GM19043 (cell line): Measurements from ENCODE around the gene FOXO3.
"Not testable (repeated sequence)": the region's sequence is repeated elsewhere in the genome, so short reads cannot be mapped to it uniquely, and the experiment has no call there.

ENCODE experiments used
- ATAC-seq: cut with Tn5 transposase; IDR thresholded peaks from one replicate; pipeline ENCODE4 v1.9.1; 2021; ENCODE audit warnings: low read depth; ENCODE audit not compliant: unreplicated experiment

FOXO3 gene

GRCh38 chr6:108555399-108556052, 5.2 kb upstream of the FOXO3 start:
- ATAC-seq = no peak

GRCh38 chr6:108556250-108556649, 4.5 kb upstream of the FOXO3 start:
- ATAC-seq = no peak

- ATAC-seq = no peak
These were observed 3.7 kb upstream of the FOXO3 start for GRCh38 chr6:108556866-108557493.

GRCh38 chr6:108557494-108558371, 3.0 kb upstream of the FOXO3 start:
- no peak for ATAC-seq

GRCh38 chr6:108558372-108559096, 2.2 kb upstream of the FOXO3 start:
- ATAC-seq = peak; percentile 54

- ATAC-seq = peak; percentile 31
These were observed 1.4 kb upstream of the FOXO3 start for GRCh38 chr6:108559097-108559883.

GRCh38 chr6:108559884-108560462, 744 bp upstream of the FOXO3 start:
- no peak for ATAC-seq

GRCh38 chr6:108561309-108561647, 561 bp downstream of the FOXO3 start:
- ATAC-seq = not testable (repeated sequence)

- no peak for ATAC-seq
These were observed 1.2 kb downstream of the FOXO3 start for GRCh38 chr6:108561742-108562502.

- ATAC-seq = no peak
These were observed 1.8 kb downstream of the FOXO3 start for GRCh38 chr6:108562503-108562993.

GRCh38 chr6:108563292-108563691, 2.6 kb downstream of the FOXO3 start:
- ATAC-seq = no peak

GRCh38 chr6:108564178-108564577, 3.5 kb downstream of the FOXO3 start:
- no peak for ATAC-seq

- ATAC-seq = peak; percentile 76
These were observed 4.5 kb downstream of the FOXO3 start for GRCh38 chr6:108565091-108565766.

GRCh38 chr6:108565893-108566292, 5.2 kb downstream of the FOXO3 start:
- peak; percentile 38 for ATAC-seq

- ATAC-seq = no peak
These were observed 5.7 kb downstream of the FOXO3 start for GRCh38 chr6:108566406-108566805.

GRCh38 chr6:108568101-108568500, 7.4 kb downstream of the FOXO3 start:
- ATAC-seq = no peak

GRCh38 chr6:108568551-108569305, 8.0 kb downstream of the FOXO3 start:
- ATAC-seq = no peak

GRCh38 chr6:108570517-108570916, 9.8 kb downstream of the FOXO3 start:
- no peak for ATAC-seq
